Ovary (tissue), 9 donors: Measurements from ENCODE around the gene XYLT1. TPM values are rescaled to one million over a fixed set of nuclear protein-coding genes. Genes with fewer than 3 reads are reported as not detected.

Experiments used
- DNase-seq, 5 donors: peaks; one replicate each; pipeline ENCODE4 v3.0.0-alpha.2; 2019 to 2020
- H3K27ac ChIP-seq, 2 donors: fragments of 200-600 bp; one replicate each; pipeline versions ENCODE4 v1.5.1 to v1.8.0; 2019 to 2022
- H3K27me3 ChIP-seq: fragments of 200-600 bp; one replicate; pipeline ENCODE4 v1.8.0; 2022
- H3K36me3 ChIP-seq: fragments of 200-600 bp; sonication (generic); one replicate; pipeline ENCODE4 v1.5.1; 2019
- H3K4me1 ChIP-seq: one replicate; pipeline ENCODE4 v1.8.1; 2013; ENCODE audit warnings: mild to moderate bottlenecking, moderate library complexity; ENCODE audit not compliant: insufficient read depth
- H3K4me3 ChIP-seq: fragments of 200-600 bp; sonication (generic); one replicate; pipeline ENCODE4 v1.5.1; 2017
- H3K9me3 ChIP-seq, 2 donors: fragments of 200-600 bp in 1 of 2; sonication (generic) in 1 of 2; one replicate each; pipeline versions ENCODE4 v1.5.1 to v1.8.1; 2013 to 2019; ENCODE audit warnings: mild to moderate bottlenecking in 1 of 2, moderate library complexity in 1 of 2
- CTCF ChIP-seq, 3 donors: fragments of 450-650 bp in 2 of 3; fragments of 200-600 bp in 1 of 3; IDR thresholded peaks; one replicate each; pipeline versions ENCODE4 v1.5.1 to v1.8.0; 2016 to 2022; ENCODE audit warnings: antibody characterized with exemption in 3 of 3, mild to moderate bottlenecking in 1 of 3
- EP300 ChIP-seq: sonication (generic); formaldehyde crosslinking; IDR thresholded peaks from one replicate; pipeline ENCODE4 v1.6.1; 2017; ENCODE audit warnings: antibody characterized with exemption
- POLR2A ChIP-seq: fragments of 450-650 bp; IDR thresholded peaks from one replicate; pipeline ENCODE4 v1.6.1; 2017; ENCODE audit warnings: antibody characterized with exemption, mild to moderate bottlenecking, moderate library complexity
- WGBS, 3 donors: extraction: QIAGEN DNeasy Blood & Tissue Kit in 1 of 3; methylation state at CpG; one replicate each; pipeline versions ENCODE4 v1.1.5 to v1.1.7; 2013 to 2017; 5-methylcytosine and 5-hydroxymethylcytosine counted together
- intact Hi-C, 4 donors: fragments of 100-400 bp; cut with DNase I; formaldehyde crosslinking; loops; one replicate each; pipeline versions ENCODE4 v1.11.0 to v1.15.1; 2022 to 2023
- polyA plus RNA-seq, 2 donors: library from polyadenylated mRNA; stranded (reverse); fragments of 200-250 nt in 1 of 2; fragments of 350-450 nt in 1 of 2; fragmentation: Illumina TruSeq in 1 of 2; extraction: RNeasy Lipid Tissue Mini Kit (QIAGEN cat#74804) in 1 of 2; gene quantifications; one replicate each; pipeline ENCODE4 v1.2.3, GENCODE V29; 2013 to 2014
- total RNA-seq, 7 donors: library from RNA; depleted of rRNA in 2 of 7; stranded (reverse); fragments of >200 nt in 2 of 7; fragmentation: NEBNext Ultra II Directional in 3 of 7; extraction: Animal tissue kit (Norgen Biotek cat#: 25700) in 3 of 7; gene quantifications; one replicate each; pipeline versions ENCODE4 v1.1.0 to v1.2.4, GENCODE V29; 2016 to 2023
- donor health status: DM: no; HTN: no; CAD: no; lungs with moderate emphysema.
- donor health status: DM: no; HTN: no; CAD: no.
- donor health status: Bipolar disorder and iron deficiency.
- donor health status: DM: yes; HTN: yes; CAD: no.
- donor health status: DM: no; HTN: no; CAD: no.
- donor health status: DM: yes; HTN: yes; CAD: no.

XYLT1 gene
- total and polyA plus RNA-seq, 9 donors: 3.2 to 38.0 (median 17.3) TPM

- DNase-seq: no peak
- Histone ChIP-seq H3K4me3 (no peak overlapping the region), H3K36me3 (no peaks in the 10 kb centered on the region), H3K4me1 (no peaks in the 10 kb centered on the region), H3K9me3 (no peaks in the 10 kb centered on the region), H3K27ac (no peak overlapping the region), H3K27me3 (no peaks in the 10 kb centered on the region)
- TF ChIP-seq CTCF (IDR thresholded peaks at IDR 0.05) (no peak), POLR2A (no peak), EP300 (no peak)
- intact Hi-C loops: loop anchor here in 2 of 4 donors (5.0 to 10.0 kb wide), 2 partner anchors 47 to 249 kb away; no protein-coding TSS in a partner anchor
- 84 to 90% (median 89%) methylated on average over 2 of the region's 2 CpGs for WGBS, 3 donors
These were observed 255.5 kb downstream of the XYLT1 start for GRCh38 chr16:17215306-17215705.

- H3K4me3 ChIP-seq: no peak overlapping the region
- H3K9me3 ChIP-seq: no peaks in the 10 kb centered on the region
- 93 to 98% (median 94%) methylated on average over 3 of the region's 3 CpGs for WGBS, 3 donors
- no peaks in the 10 kb centered on the region for H3K27me3 ChIP-seq
- intact Hi-C loops: loop anchor here in 2 of 4 donors (5.0 to 10.0 kb wide), 2 partner anchors 251 to 258 kb away; partner anchors contain the start of gene XYLT1 (in 1 of the 2)
- TF ChIP-seq POLR2A (no peak), CTCF (IDR thresholded peaks at IDR 0.05) (no peak), EP300 (no peak)
- no peaks in the 10 kb centered on the region for H3K4me1 ChIP-seq
- H3K36me3 ChIP-seq: no peaks in the 10 kb centered on the region
- no peak for DNase-seq
- H3K27ac ChIP-seq: no peak overlapping the region
These were observed 256.8 kb downstream of the XYLT1 start for GRCh38 chr16:17213974-17214373.

GRCh38 chr16:17213025-17213424 is 257.7 kb downstream of the XYLT1 start:
- H3K4me3 ChIP-seq: no peak overlapping the region
- H3K9me3 ChIP-seq: no peaks in the 10 kb centered on the region
- H3K4me1 ChIP-seq: no peaks in the 10 kb centered on the region
- intact Hi-C loops: loop anchor here in 2 of 4 donors (5.0 to 10.0 kb wide), 2 partner anchors 252 to 259 kb away; partner anchors contain the start of gene XYLT1 (in 1 of the 2)
- no peaks in the 10 kb centered on the region for H3K27me3 ChIP-seq
- no peak for DNase-seq
- TF ChIP-seq CTCF (IDR thresholded peaks at IDR 0.05): no peak
- 85 to 89% (median 87%) methylated on average over 2 of the region's 2 CpGs for WGBS, 3 donors
- H3K36me3 ChIP-seq: no peaks in the 10 kb centered on the region
- no peak overlapping the region for H3K27ac ChIP-seq

- no peak for TF ChIP-seq EP300
- no peak for TF ChIP-seq CTCF (IDR thresholded peaks at IDR 0.05)
- TF ChIP-seq POLR2A: no peak
- no peaks in the 10 kb centered on the region for H3K27me3 ChIP-seq
- no peaks in the 10 kb centered on the region for H3K36me3 ChIP-seq
- H3K9me3 ChIP-seq: no peaks in the 10 kb centered on the region
- no peak overlapping the region for H3K4me3 ChIP-seq
- no peaks in the 10 kb centered on the region for H3K4me1 ChIP-seq
- no peak overlapping the region for H3K27ac ChIP-seq
- intact Hi-C loops: loop anchor here in 2 of 4 donors (5.0 to 10.0 kb wide), 2 partner anchors 252 to 260 kb away; partner anchors contain the start of gene XYLT1 (in 1 of the 2)
- DNase-seq: no peak
- 73 to 77% (median 74%) methylated on average over 6 of the region's 6 CpGs for WGBS, 3 donors
These were observed 258.2 kb downstream of the XYLT1 start for GRCh38 chr16:17212606-17213005.
